Measurements from ENCODE around the gene CEP162. TPM values are rescaled to one million over a fixed set of nuclear protein-coding genes. Genes with fewer than 3 reads are reported as not detected.
"Not testable (repeated sequence)": the region's sequence is repeated elsewhere in the genome, so short reads cannot be mapped to it uniquely, and the experiment has no call there.

Gene CEP162
- total RNA-seq, 4 donors from 2014 or later: 15.1 to 20.9 (median 18.7) TPM

- Histone ChIP-seq H3K4me3 (no peak overlapping the region), H3K9me3 (no peaks in the 10 kb centered on the region), H3K4me1 (no peaks in the 10 kb centered on the region), H3K27ac (no peak overlapping the region), H3K27me3 (no peaks in the 10 kb centered on the region), H3K36me3 (peaks cover 5 to 82% (median 13%) of the 10 kb centered on the region in 3 donors)
- no peak for DNase-seq (ENCODE audit: low spot score in 2 of 2)
- WGBS, 2 donors: 82 to 87% methylated on average over 2 of the region's 2 CpGs
- TF ChIP-seq CTCF (IDR thresholded peaks at IDR 0.05): no peak
- no peak for TF ChIP-seq EP300 (IDR thresholded peaks at IDR 0.05)
- TF ChIP-seq POLR2A (IDR thresholded peaks at IDR 0.05): no peak
These were observed 29.7 kb downstream of the CEP162 start for GRCh38 chr6:84197708-84198107.

- no peak for TF ChIP-seq EP300 (IDR thresholded peaks at IDR 0.05)
- TF ChIP-seq POLR2A (IDR thresholded peaks at IDR 0.05): no peak
- no peak for TF ChIP-seq CTCF (IDR thresholded peaks at IDR 0.05)
These were observed 34.2 kb downstream of the CEP162 start for GRCh38 chr6:84193114-84193708.

DNA sequence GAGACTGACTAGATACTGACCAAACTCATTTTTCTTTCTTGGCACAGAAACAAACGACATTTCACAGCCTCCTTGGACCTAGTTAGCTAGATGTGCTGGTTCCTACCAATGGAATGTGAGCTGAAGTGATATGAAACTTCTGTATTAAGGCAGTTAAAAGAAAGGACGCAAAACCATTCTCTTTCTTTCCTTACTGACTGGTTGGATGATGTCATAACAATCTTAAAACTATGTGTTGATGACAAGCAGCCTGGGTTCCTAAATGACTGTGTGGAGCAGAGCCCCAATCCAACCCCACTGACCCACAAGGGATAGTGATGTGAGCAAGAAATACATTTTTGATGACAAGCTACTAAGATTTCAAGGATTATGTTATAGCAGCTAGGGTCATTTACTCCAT is 35.6 kb downstream of the CEP162 start:
- H3K36me3 ChIP-seq: peaks cover 0 to 86% (median 13%) of the 10 kb centered on the region in 3 donors
- no peak overlapping the region for H3K4me3 ChIP-seq
- WGBS, 2 donors: 97 to 98% methylated on average over 2 of the region's 2 CpGs
- no peaks in the 10 kb centered on the region for H3K9me3 ChIP-seq
- no peak overlapping the region for H3K27ac ChIP-seq
- no peaks in the 10 kb centered on the region for H3K27me3 ChIP-seq
- no peak for DNase-seq (ENCODE audit: low spot score in 2 of 2)
- TF ChIP-seq POLR2A (IDR thresholded peaks at IDR 0.05): no peak
- TF ChIP-seq CTCF (IDR thresholded peaks at IDR 0.05): no peak
- no peak for TF ChIP-seq EP300 (IDR thresholded peaks at IDR 0.05)
- H3K4me1 ChIP-seq: no peaks in the 10 kb centered on the region

More at GRCh38 chr6:84193114-84193708, 34.2 kb downstream of the CEP162 start:
- no peak for DNase-seq (ENCODE audit: low spot score in 2 of 2)
- Histone ChIP-seq H3K36me3 (peaks cover 5 to 95% (median 13%) of the 10 kb centered on the region in 3 donors), H3K4me3 (no peak overlapping the region), H3K27me3 (no peaks in the 10 kb centered on the region), H3K4me1 (no peaks in the 10 kb centered on the region), H3K9me3 (no peaks in the 10 kb centered on the region), H3K27ac (no peak overlapping the region)
- WGBS, 2 donors: 83 to 90% methylated on average over 2 of the region's 2 CpGs

DNA sequence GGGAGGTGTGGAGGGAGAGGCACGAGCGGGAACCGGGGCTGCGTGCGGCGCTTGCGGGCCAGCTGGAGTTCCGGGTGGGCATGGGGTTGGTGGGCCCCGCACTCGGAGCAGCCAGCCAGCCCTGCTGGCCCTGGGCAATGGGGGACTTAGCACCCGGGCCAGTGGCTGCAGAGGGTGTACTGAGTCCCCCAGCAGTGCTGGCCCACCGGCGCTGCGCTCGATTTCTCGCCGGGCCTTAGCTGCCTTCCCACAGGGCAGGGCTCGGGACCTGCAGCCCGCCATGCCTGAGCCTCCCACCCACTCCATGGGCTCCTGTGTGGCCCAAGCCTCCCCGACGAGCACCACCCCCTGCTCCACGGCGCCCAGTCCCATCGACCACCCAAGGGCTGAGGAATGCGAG is 38.1 kb downstream of the CEP162 start:
- 94 to 100% methylated on average over 1 to 15 of the region's 25 CpGs for WGBS, 2 donors
- peaks cover 0 to 81% (median 5%) of the 10 kb centered on the region in 3 donors for H3K36me3 ChIP-seq
- H3K27ac ChIP-seq; H3K27me3 ChIP-seq; H3K4me1 ChIP-seq; DNase-seq (ENCODE audit: low spot score in 2 of 2); H3K9me3 ChIP-seq; H3K4me3 ChIP-seq: not testable (repeated sequence)

- Histone ChIP-seq H3K27me3 (no peaks in the 10 kb centered on the region), H3K36me3 (peaks cover 0 to 52% (median 0%) of the 10 kb centered on the region in 3 donors), H3K9me3 (no peaks in the 10 kb centered on the region), H3K4me3 (no peak overlapping the region), H3K4me1 (peaks cover 0 to 4% (median 0%) of the 10 kb centered on the region in 4 donors), H3K27ac (no peak overlapping the region)
- no peak for TF ChIP-seq CTCF (IDR thresholded peaks at IDR 0.05)
- TF ChIP-seq EP300 (IDR thresholded peaks at IDR 0.05): no peak
- no peak for TF ChIP-seq POLR2A (IDR thresholded peaks at IDR 0.05)
- DNase-seq (ENCODE audit: low spot score in 2 of 2): no peak
- 84 to 95% methylated on average over 1 of the region's 1 CpG for WGBS, 2 donors
These were observed 44.0 kb downstream of the CEP162 start for GRCh38 chr6:84183430-84183829.

All from tibial nerve (tissue), 4 donors.